IgD-negative memory B cell (primary cell): ENCODE data around the gene LDB3. TPM values are rescaled to one million over a fixed set of nuclear protein-coding genes. Genes with fewer than 3 reads are reported as not detected.
"Not testable (repeated sequence)": the region's sequence is repeated elsewhere in the genome, so short reads cannot be mapped to it uniquely, and the experiment has no call there.

ENCODE experiments used
- H3K27ac Mint-ChIP-seq, 3 donors: one replicate each; pipeline ENCODE4 v1.8.0; 2020 to 2022; ENCODE audit warnings: mild to moderate bottlenecking in 3 of 3, mixed read lengths in 3 of 3, moderate library complexity in 1 of 3
- H3K27me3 Mint-ChIP-seq: one replicate; pipeline ENCODE4 v1.8.0; 2021; ENCODE audit warnings: mixed read lengths
- H3K36me3 Mint-ChIP-seq: one replicate; pipeline ENCODE4 v1.8.0; 2020; ENCODE audit warnings: mild to moderate bottlenecking, mixed read lengths
- H3K4me1 Mint-ChIP-seq, 3 donors: one replicate each; pipeline ENCODE4 v1.8.0; 2020 to 2022; ENCODE audit warnings: mixed read lengths in 3 of 3, mild to moderate bottlenecking in 1 of 3
- H3K4me3 Mint-ChIP-seq, 4 donors: one replicate each; pipeline ENCODE4 v1.8.0; 2020 to 2022; ENCODE audit warnings: mild to moderate bottlenecking in 4 of 4, mixed read lengths in 4 of 4, moderate library complexity in 3 of 4
- H3K9me3 Mint-ChIP-seq, 3 donors: one replicate each; pipeline ENCODE4 v1.8.0; 2020 to 2021; ENCODE audit warnings: mixed read lengths in 3 of 3, mild to moderate bottlenecking in 1 of 3
- polyA plus RNA-seq: library from polyadenylated mRNA; unstranded; fragments of 300-500 nt; fragmentation: Illumina TruSeq; gene quantifications from one replicate; pipeline ENCODE4 v1.2.3, GENCODE V29; 2021

LDB3 gene
- polyA plus RNA-seq, 1 donor from 2014 or later, result 0.13 TPM

DNA sequence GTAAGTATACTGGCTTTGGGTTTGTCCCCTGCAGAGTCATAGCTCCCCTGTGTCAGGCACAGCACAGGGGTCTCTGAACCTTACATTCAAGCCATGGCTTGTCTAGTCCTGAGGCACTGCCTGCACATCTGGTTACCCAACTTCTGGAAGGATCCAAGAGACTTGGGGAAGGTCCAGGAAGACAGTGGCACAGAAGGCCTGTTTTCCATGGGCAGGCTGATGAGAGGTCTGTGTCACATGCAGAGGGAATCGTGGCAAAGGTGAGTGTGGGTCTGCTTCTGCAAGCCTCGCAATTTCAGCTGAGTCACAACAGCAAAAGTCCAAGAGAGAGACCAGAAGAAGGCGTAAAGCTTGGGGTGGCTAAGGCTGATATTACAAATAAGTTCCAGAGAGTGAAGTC is 59.7 kb downstream of the LDB3 start:
- no peak overlapping the region for H3K27ac Mint-ChIP-seq
- peaks cover 2% of the 10 kb centered on the region for H3K36me3 Mint-ChIP-seq
- H3K27me3 Mint-ChIP-seq, result peaks cover 5% of the 10 kb centered on the region
- H3K4me3 Mint-ChIP-seq, result no peak overlapping the region
- H3K9me3 Mint-ChIP-seq, result no peaks in the 10 kb centered on the region
- peaks cover 0 to 4% (median 0%) of the 10 kb centered on the region in 3 donors for H3K4me1 Mint-ChIP-seq

DNA sequence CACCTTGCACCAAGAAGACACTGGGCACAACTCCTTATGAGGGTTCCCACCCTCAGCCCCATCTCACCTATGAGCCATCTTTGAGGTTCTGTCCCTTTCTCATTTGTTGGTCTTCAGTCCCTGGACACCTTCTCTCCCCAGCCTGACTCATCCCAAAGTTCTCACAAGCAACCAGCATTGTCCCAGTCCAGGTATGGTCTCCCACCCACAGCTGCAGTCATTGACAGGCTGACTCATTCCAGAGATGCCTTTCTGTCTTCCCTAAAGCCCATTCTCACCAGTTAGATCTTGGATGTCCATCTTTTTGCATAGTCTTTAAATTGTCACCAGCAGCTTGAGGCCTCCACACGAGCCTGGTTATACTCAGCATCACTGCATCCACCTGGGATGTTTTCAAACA is 61.4 kb downstream of the LDB3 start:
- no peaks in the 10 kb centered on the region for H3K9me3 Mint-ChIP-seq
- peaks cover 2% of the 10 kb centered on the region for H3K36me3 Mint-ChIP-seq
- peaks cover 3% of the 10 kb centered on the region for H3K27me3 Mint-ChIP-seq
- no peak overlapping the region for H3K4me3 Mint-ChIP-seq
- H3K27ac Mint-ChIP-seq, result no peak overlapping the region
- H3K4me1 Mint-ChIP-seq, result peaks cover 0 to 3% (median 0%) of the 10 kb centered on the region in 3 donors

DNA sequence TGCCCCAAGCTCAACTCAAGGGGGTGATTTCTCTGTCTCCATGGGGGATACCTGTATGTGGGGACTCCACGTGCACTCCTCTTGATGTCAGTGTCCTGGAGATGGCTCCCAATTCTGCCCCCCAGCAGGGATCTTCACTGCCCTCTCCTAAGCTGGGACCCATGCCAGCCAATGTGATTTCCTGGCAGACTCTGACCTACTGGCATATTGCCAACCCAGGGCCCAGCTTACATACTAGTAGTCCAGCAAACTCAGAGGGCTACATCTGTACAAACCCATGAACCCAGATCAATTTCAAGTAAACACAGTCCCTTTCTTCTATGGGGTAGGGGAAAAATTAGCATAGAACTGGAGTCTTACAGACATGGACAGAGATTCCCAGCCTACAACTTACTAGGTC is 61.9 kb downstream of the LDB3 start:
- no peaks in the 10 kb centered on the region for H3K9me3 Mint-ChIP-seq
- H3K36me3 Mint-ChIP-seq, result peaks cover 2% of the 10 kb centered on the region
- H3K4me3 Mint-ChIP-seq, result no peak overlapping the region
- no peak overlapping the region for H3K27ac Mint-ChIP-seq
- peaks cover 0 to 3% (median 0%) of the 10 kb centered on the region in 3 donors for H3K4me1 Mint-ChIP-seq
- peaks cover 3% of the 10 kb centered on the region for H3K27me3 Mint-ChIP-seq

DNA sequence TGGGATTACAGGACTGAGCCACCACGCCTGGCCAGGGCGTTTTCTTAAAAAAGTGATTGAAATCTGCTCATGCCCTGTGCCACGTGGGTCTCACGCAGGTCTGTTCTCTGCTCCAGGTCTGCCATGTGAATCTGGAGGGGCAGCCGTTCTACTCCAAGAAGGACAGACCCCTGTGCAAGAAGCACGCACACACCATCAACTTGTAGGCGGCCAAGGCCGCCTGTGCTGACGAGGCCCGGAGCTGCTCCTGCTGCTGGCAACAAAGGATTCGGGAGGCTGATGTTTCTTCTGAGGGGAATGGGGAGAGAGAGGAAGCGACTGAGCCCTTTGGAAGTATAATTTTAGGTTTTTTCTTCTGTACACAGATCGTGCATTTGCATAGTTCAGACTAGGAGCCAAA is 64.5 kb downstream of the LDB3 start:
- H3K27me3 Mint-ChIP-seq, result peaks cover 3% of the 10 kb centered on the region
- H3K4me1 Mint-ChIP-seq, result peaks cover 0 to 3% (median 0%) of the 10 kb centered on the region in 3 donors
- H3K27ac Mint-ChIP-seq, result no peak overlapping the region
- H3K36me3 Mint-ChIP-seq, result peaks cover 2% of the 10 kb centered on the region
- H3K9me3 Mint-ChIP-seq, result no peaks in the 10 kb centered on the region
- H3K4me3 Mint-ChIP-seq, result no peak overlapping the region

DNA sequence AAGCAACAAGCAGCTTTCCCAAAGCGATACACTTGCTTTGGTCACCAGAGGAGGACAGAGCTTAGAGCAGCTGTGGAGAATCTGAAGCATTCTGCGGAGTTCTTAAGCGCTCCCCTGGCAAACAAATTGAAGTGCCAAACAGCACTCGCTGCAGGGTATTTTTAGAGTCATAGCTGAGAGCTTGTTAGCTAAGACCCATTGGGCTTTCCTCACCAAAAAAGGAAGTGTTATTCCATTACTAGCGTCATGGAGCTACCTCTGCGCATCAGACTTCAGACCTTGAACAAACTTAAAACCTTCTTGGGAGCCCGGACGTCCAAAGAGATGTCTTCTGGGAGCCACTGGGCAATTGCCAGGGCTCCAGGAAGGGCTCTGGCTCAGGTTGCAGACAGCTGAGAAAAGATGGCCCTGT is 65.0 kb downstream of the LDB3 start:
- H3K27me3 Mint-ChIP-seq, result peaks cover under 1% of the 10 kb centered on the region

GRCh38 chr10:86734207-86734988 is 66.1 kb downstream of the LDB3 start:
- Mint-ChIP-seq H3K27me3 (no peaks in the 10 kb centered on the region), H3K36me3 (peaks cover 2% of the 10 kb centered on the region), H3K4me1 (peaks cover 0 to 3% (median 0%) of the 10 kb centered on the region in 3 donors), H3K9me3 (no peaks in the 10 kb centered on the region), H3K27ac (no peak overlapping the region), H3K4me3 (no peak overlapping the region)

More for the DNA sequence above, 65.0 kb downstream of the LDB3 start:
- H3K27ac Mint-ChIP-seq, result no peak overlapping the region
- H3K4me1 Mint-ChIP-seq, result peaks cover 0 to 3% (median 0%) of the 10 kb centered on the region in 3 donors
- no peak overlapping the region for H3K4me3 Mint-ChIP-seq
- no peaks in the 10 kb centered on the region for H3K9me3 Mint-ChIP-seq
- peaks cover 2% of the 10 kb centered on the region for H3K36me3 Mint-ChIP-seq

GRCh38 chr10:86735278-86735677 is 67.0 kb downstream of the LDB3 start:
- H3K4me1 Mint-ChIP-seq, H3K9me3 Mint-ChIP-seq, H3K27me3 Mint-ChIP-seq, H3K4me3 Mint-ChIP-seq, H3K27ac Mint-ChIP-seq, H3K36me3 Mint-ChIP-seq: not testable (repeated sequence)

- Mint-ChIP-seq H3K27ac (peak overlapping the region in 1 of 3 donors; percentile 81), H3K27me3 (peaks cover 2% of the 10 kb centered on the region), H3K9me3 (no peaks in the 10 kb centered on the region), H3K4me1 (peaks cover 0 to 5% (median 0%) of the 10 kb centered on the region in 3 donors), H3K4me3 (no peak overlapping the region), H3K36me3 (no peaks in the 10 kb centered on the region)
These were observed 73.9 kb downstream of the LDB3 start for GRCh38 chr10:86742230-86742629.

DNA sequence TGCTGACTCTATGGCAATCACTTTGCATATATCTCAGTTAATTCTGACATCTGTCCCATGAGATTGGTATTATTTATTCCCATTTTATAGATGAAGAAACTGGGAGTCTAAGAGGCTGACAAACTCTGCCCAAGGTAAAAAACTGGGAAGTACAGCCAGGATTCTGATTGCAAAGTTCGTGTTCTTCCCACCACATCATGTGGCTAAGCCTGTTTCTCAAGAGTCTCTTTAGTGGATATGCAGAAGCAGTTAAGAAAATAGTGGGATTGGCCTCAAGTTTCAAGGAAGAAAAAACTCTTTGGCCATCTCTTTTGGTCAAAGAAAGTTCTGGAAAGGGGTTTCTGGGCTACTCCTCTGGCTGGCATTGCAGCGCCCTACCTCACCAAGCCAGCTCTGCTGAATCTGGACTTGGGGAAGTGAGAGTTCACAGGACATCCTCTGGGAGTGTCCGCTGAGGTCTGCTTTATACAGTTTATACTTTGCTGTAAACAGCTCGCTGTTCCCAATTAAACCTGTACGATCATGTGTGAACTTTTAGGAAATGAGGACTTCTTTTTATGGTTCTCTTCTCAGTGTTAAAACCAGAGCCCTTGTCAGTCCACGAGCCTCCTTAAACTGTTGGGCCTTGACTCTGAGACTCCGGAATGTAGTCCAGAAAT is 75.9 kb downstream of the LDB3 start:
- Mint-ChIP-seq H3K36me3 (no peaks in the 10 kb centered on the region), H3K4me1 (peaks cover 5 to 10% (median 6%) of the 10 kb centered on the region in 3 donors), H3K4me3 (no peak overlapping the region), H3K9me3 (no peaks in the 10 kb centered on the region), H3K27me3 (peaks cover 2% of the 10 kb centered on the region), H3K27ac (peak overlapping the region in 1 of 3 donors; percentile 22)

DNA sequence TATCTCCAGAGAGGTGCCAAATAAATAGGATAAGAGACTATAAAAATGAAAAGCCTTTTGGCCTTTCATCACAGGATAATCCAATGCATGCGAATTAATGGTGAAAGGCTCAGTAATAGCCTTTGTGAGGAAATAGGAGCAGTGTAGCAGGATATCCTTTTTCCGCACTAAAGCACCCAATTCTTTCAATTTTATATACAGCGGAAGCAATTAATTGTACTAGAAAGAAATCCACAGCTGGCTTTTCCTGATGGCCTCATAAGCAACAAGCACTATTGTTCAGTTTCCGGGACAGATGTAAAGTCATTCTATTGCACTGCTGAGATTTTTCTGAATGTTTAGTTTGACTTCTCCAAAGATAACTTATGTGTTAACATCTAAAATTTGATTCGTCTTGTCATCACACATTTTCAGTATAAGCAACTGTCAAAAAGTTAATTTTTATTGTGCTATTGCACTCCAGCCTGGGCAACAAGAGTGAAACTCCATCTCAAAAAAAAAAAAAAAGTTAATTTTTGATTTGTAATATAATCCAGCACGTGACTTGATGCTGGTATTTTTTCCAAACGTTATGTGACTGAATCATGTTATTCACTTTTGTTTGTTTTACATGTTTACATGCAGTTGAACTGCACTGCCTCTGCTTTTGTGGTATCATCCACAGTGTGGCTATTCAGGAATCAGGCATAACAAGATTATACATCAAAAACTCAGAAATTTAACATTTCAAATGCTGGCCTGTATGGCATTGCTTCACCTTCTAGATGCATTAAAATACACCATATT is 79.7 kb downstream of the LDB3 start:
- H3K27me3 Mint-ChIP-seq, result peaks cover 2% of the 10 kb centered on the region
- H3K4me1 Mint-ChIP-seq, result peaks cover 12 to 17% (median 14%) of the 10 kb centered on the region in 3 donors
- no peaks in the 10 kb centered on the region for H3K36me3 Mint-ChIP-seq
- no peaks in the 10 kb centered on the region for H3K9me3 Mint-ChIP-seq
- no peak overlapping the region for H3K27ac Mint-ChIP-seq
- no peak overlapping the region for H3K4me3 Mint-ChIP-seq

DNA sequence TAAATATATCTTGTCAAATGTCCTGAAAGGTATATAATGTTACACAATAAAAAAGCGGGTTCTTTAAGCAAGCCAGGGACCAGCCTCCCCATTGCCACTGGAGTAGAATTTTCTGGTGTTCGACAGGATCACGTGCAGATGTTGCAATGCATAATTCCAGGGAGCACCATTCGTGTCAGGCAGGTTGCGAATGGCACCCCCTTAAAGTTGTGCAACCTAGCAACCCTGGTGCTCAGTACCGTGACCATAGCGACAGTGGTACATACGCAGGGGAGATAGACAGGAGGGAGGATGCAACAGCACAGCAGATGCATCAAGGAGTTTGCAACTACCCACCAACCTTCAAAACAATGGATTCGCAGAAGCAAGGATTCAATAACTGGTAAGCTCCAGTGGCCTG is 81.5 kb downstream of the LDB3 start:
- H3K4me3 Mint-ChIP-seq, result no peak overlapping the region
- H3K9me3 Mint-ChIP-seq, result no peaks in the 10 kb centered on the region
- no peak overlapping the region for H3K27ac Mint-ChIP-seq

DNA sequence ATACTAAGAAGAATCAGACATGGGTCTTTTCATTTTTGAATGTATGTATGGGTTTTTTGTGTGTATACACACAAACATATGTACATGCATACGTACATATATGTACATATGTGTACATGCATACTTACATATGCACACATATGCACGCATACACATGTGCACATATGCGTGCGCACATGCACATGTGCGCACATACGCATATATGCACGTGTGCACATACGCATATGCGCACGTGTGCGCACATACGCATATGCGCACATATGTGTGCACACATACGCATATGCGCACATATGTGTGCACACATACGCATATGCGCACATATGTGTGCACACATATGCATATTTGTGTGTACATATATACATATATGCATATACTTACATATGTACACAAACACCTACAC is 83.2 kb downstream of the LDB3 start:
- H3K9me3 Mint-ChIP-seq, result no peaks in the 10 kb centered on the region
- H3K4me3 Mint-ChIP-seq, result no peak overlapping the region
- no peak overlapping the region for H3K27ac Mint-ChIP-seq
- no peaks in the 10 kb centered on the region for H3K27me3 Mint-ChIP-seq
- peaks cover 23 to 27% (median 26%) of the 10 kb centered on the region in 3 donors for H3K4me1 Mint-ChIP-seq
- no peaks in the 10 kb centered on the region for H3K36me3 Mint-ChIP-seq

More for the DNA sequence above, 81.5 kb downstream of the LDB3 start:
- Mint-ChIP-seq H3K36me3 (no peaks in the 10 kb centered on the region), H3K27me3 (peaks cover 2% of the 10 kb centered on the region), H3K4me1 (peaks cover 16 to 24% (median 21%) of the 10 kb centered on the region in 3 donors)

DNA sequence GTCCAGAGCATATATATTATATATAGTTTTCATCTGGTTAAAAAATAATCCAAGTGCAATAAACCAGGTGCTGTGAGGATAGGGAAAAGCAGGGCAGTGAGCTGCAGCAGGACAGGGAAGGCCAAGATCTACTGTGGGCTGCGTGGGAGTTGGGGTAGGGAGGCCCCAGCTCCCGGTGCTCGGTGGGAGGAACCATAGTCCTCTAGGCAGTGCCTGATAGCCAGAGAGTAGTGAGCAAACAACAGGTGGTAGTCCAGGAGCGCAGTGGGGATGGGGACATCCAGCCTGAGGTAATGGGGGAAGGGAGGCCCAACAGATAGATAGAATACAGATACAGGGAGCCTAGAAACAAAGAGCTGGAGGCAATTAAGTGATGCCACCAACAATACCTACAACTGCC is 84.0 kb downstream of the LDB3 start:
- no peaks in the 10 kb centered on the region for H3K9me3 Mint-ChIP-seq
- H3K36me3 Mint-ChIP-seq, result peaks cover under 1% of the 10 kb centered on the region
- H3K27ac Mint-ChIP-seq, result peak overlapping the region in 2 of 3 donors; percentile 72 to 82
- H3K4me3 Mint-ChIP-seq, result peak overlapping the region in 1 of 4 donors; percentile 93
- H3K4me1 Mint-ChIP-seq, result peaks cover 23 to 28% (median 26%) of the 10 kb centered on the region in 3 donors
- peaks cover under 1% of the 10 kb centered on the region for H3K27me3 Mint-ChIP-seq

DNA sequence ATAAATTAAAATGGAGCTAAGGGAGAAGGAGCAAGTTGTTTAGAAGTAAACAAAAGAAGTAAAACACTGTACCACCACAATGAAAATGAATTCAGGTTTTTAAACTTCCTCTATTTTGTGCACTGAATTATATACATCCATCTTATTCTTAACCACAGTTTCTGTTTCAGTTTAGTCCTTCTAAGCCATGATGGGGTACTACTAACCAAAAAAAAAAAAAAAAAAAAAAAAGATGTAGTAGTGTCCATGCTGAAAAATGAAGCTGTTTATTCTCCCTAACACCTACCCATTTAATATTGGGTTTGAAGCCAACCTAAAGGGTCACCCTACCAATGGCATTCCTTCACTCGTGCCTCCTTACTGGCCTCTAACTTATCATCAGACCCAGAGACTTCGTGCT is 84.7 kb downstream of the LDB3 start:
- H3K9me3 Mint-ChIP-seq, result no peaks in the 10 kb centered on the region
- H3K27ac Mint-ChIP-seq, result peak overlapping the region; percentile 72 to 88 (median 82)
- H3K36me3 Mint-ChIP-seq, result peaks cover 2% of the 10 kb centered on the region
- H3K4me3 Mint-ChIP-seq, result peak overlapping the region in 3 of 4 donors; percentile 63 to 93 (median 67)
- H3K4me1 Mint-ChIP-seq, result peaks cover 23 to 29% (median 29%) of the 10 kb centered on the region in 3 donors
- peaks cover 4% of the 10 kb centered on the region for H3K27me3 Mint-ChIP-seq
